Measurements from ENCODE around the gene AFDN. TPM values are rescaled to one million over a fixed set of nuclear protein-coding genes. Genes with fewer than 3 reads are reported as not detected.

AFDN gene
- total RNA-seq, 1 donor from 2014 or later = 102 TPM

GRCh38 chr6:167917551-167918154 lies 90.9 kb downstream of the AFDN start:
- Histone ChIP-seq H4K20me1 (ENCODE audit: insufficient read depth, low read length) (no peaks in the 10 kb centered on the region), H2AFZ (ENCODE audit: low read depth, low read length) (no peak overlapping the region), H3K4me2 (ENCODE audit: low read length) (no peak overlapping the region), H3K79me2 (ENCODE audit: insufficient read depth, low read length) (no peaks in the 10 kb centered on the region), H3K27ac (ENCODE audit: low read depth, low read length) (no peak overlapping the region), H3K9me3 (ENCODE audit: insufficient read depth, low read depth, low read length) (no peaks in the 10 kb centered on the region), H3K9ac (ENCODE audit: low read length) (no peak overlapping the region), H3K27me3 (ENCODE audit: insufficient read depth, low read length) (no peaks in the 10 kb centered on the region), H3K4me1 (ENCODE audit: insufficient read depth, low read length) (no peaks in the 10 kb centered on the region), H3K36me3 (ENCODE audit: insufficient read depth, low read length) (peaks cover 24% of the 10 kb centered on the region), H3K4me3 (ENCODE audit: insufficient read depth, low read depth, low read length) (no peak overlapping the region)
- H3K4me3 Mint-ChIP-seq (ENCODE audit: unreplicated experiment) = no peak overlapping the region
- H3K27me3 Mint-ChIP-seq (ENCODE audit: low read depth, unreplicated experiment) = no peaks in the 10 kb centered on the region
- FAIRE-seq (no peak), DNase-seq (ENCODE audit: low read depth) (no peak)
- H3K4me1 Mint-ChIP-seq (ENCODE audit: low read depth, unreplicated experiment) = no peaks in the 10 kb centered on the region
- peaks cover 7% of the 10 kb centered on the region for H3K36me3 Mint-ChIP-seq (ENCODE audit: low read depth, unreplicated experiment)
- no peak overlapping the region for H3K27ac Mint-ChIP-seq (ENCODE audit: unreplicated experiment)
- no peaks in the 10 kb centered on the region for H3K9me3 Mint-ChIP-seq (ENCODE audit: unreplicated experiment)
- TF ChIP-seq, protein P1, sequence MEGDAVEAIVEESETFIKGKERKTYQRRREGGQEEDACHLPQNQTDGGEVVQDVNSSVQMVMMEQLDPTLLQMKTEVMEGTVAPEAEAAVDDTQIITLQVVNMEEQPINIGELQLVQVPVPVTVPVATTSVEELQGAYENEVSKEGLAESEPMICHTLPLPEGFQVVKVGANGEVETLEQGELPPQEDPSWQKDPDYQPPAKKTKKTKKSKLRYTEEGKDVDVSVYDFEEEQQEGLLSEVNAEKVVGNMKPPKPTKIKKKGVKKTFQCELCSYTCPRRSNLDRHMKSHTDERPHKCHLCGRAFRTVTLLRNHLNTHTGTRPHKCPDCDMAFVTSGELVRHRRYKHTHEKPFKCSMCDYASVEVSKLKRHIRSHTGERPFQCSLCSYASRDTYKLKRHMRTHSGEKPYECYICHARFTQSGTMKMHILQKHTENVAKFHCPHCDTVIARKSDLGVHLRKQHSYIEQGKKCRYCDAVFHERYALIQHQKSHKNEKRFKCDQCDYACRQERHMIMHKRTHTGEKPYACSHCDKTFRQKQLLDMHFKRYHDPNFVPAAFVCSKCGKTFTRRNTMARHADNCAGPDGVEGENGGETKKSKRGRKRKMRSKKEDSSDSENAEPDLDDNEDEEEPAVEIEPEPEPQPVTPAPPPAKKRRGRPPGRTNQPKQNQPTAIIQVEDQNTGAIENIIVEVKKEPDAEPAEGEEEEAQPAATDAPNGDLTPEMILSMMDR (IDR thresholded peaks at IDR 0.05; ENCODE audit: insufficient read depth, low read depth, low read length) = no peak
- no peak for TF ChIP-seq EZH2 (IDR thresholded peaks at IDR 0.05; ENCODE audit: insufficient read depth, low read length)

DNA sequence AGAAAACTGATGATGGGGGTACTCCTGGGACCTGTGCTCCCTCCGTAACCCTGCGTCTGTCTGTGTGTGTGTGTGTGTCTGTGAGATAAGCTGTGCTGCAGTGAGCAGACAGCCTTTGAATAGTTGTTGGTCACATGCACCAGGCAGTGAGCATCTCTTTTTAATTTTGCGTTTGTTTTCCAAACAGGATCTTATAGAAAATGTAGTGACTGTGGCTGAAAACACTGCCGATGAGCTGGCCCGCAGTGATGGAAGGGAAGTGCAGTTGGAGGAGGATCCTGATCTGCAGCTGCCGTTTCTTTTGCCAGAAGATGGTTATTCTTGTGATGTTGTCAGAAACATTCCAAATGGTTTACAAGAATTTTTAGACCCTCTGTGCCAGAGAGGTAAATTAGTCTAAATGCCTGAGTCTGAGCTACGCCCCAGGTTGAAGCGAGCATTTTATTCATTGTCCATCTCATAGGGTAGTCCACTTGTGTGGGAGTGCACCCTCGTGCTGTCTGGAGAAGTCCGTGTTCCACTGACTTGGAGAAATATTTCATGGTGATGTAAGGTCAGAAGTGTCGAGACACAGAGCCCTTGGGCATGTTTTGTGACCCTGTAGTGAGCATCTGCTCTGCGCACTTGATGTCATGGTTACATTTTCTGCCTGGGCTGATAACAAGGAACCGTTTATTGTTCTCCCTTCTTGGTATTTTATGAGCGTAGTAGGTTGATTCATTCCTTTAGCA lies 92.0 kb downstream of the AFDN start:
- H3K9me3 Mint-ChIP-seq (ENCODE audit: unreplicated experiment) = no peaks in the 10 kb centered on the region
- H3K4me1 Mint-ChIP-seq (ENCODE audit: low read depth, unreplicated experiment) = no peaks in the 10 kb centered on the region
- no peaks in the 10 kb centered on the region for H3K9me3 ChIP-seq (ENCODE audit: insufficient read depth, low read depth, low read length)
- no peak overlapping the region for H3K27ac Mint-ChIP-seq (ENCODE audit: unreplicated experiment)
- peaks cover 24% of the 10 kb centered on the region for H3K36me3 ChIP-seq (ENCODE audit: insufficient read depth, low read length)
- no peaks in the 10 kb centered on the region for H3K4me1 ChIP-seq (ENCODE audit: insufficient read depth, low read length)
- no peaks in the 10 kb centered on the region for H3K27me3 ChIP-seq (ENCODE audit: insufficient read depth, low read length)
- H3K27me3 Mint-ChIP-seq (ENCODE audit: low read depth, unreplicated experiment) = no peaks in the 10 kb centered on the region
- no peak overlapping the region for H3K27ac ChIP-seq (ENCODE audit: low read depth, low read length)
- H3K9ac ChIP-seq (ENCODE audit: low read length) = no peak overlapping the region
- no peak overlapping the region for H2AFZ ChIP-seq (ENCODE audit: low read depth, low read length)
- H4K20me1 ChIP-seq (ENCODE audit: insufficient read depth, low read length) = no peaks in the 10 kb centered on the region
- no peak overlapping the region for H3K4me3 ChIP-seq (ENCODE audit: insufficient read depth, low read depth, low read length)
- no peak for DNase-seq (ENCODE audit: low read depth)
- H3K79me2 ChIP-seq (ENCODE audit: insufficient read depth, low read length) = no peaks in the 10 kb centered on the region
- TF ChIP-seq, protein P1 (IDR thresholded peaks at IDR 0.05; ENCODE audit: insufficient read depth, low read depth, low read length) = no peak
- TF ChIP-seq EZH2 (IDR thresholded peaks at IDR 0.05; ENCODE audit: insufficient read depth, low read length) = no peak
- H3K4me2 ChIP-seq (ENCODE audit: low read length) = no peak overlapping the region
- H3K4me3 Mint-ChIP-seq (ENCODE audit: unreplicated experiment) = no peak overlapping the region
- no peak for FAIRE-seq
- H3K36me3 Mint-ChIP-seq (ENCODE audit: low read depth, unreplicated experiment) = peaks cover 7% of the 10 kb centered on the region

DNA sequence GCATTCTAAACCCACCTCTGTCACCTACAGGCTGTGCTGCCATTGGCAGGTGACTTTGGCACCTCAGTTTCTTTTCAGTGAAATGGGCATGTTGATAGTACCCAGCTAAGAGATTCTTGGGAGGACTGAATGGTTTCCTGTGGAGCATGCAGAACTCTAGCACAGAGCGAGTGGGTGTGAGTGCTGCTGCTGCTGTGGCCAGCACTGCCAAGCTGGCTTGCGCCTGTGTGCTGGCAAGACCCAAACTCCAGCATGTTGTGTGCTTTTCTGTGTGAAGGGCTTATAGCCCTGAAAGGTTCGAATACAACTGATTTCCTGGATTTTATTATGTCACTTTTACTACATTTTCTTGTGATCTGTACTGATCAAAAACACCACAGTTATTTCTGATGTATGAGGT lies 92.6 kb downstream of the AFDN start:
- no peak overlapping the region for H2AFZ ChIP-seq (ENCODE audit: low read depth, low read length)
- H3K36me3 ChIP-seq (ENCODE audit: insufficient read depth, low read length) = peaks cover 23% of the 10 kb centered on the region
- no peaks in the 10 kb centered on the region for H3K4me1 ChIP-seq (ENCODE audit: insufficient read depth, low read length)
- no peak overlapping the region for H3K4me2 ChIP-seq (ENCODE audit: low read length)
- H4K20me1 ChIP-seq (ENCODE audit: insufficient read depth, low read length) = no peaks in the 10 kb centered on the region
- DNase-seq (ENCODE audit: low read depth) (no peak), FAIRE-seq (no peak)
- TF ChIP-seq, protein P1 (IDR thresholded peaks at IDR 0.05; ENCODE audit: insufficient read depth, low read depth, low read length) = no peak
- TF ChIP-seq EZH2 (IDR thresholded peaks at IDR 0.05; ENCODE audit: insufficient read depth, low read length) = no peak
- H3K36me3 Mint-ChIP-seq (ENCODE audit: low read depth, unreplicated experiment) = peaks cover 7% of the 10 kb centered on the region
- no peaks in the 10 kb centered on the region for H3K79me2 ChIP-seq (ENCODE audit: insufficient read depth, low read length)
- no peaks in the 10 kb centered on the region for H3K9me3 Mint-ChIP-seq (ENCODE audit: unreplicated experiment)
- H3K9ac ChIP-seq (ENCODE audit: low read length) = no peak overlapping the region
- H3K9me3 ChIP-seq (ENCODE audit: insufficient read depth, low read depth, low read length) = no peaks in the 10 kb centered on the region
- no peaks in the 10 kb centered on the region for H3K27me3 ChIP-seq (ENCODE audit: insufficient read depth, low read length)
- H3K27ac Mint-ChIP-seq (ENCODE audit: unreplicated experiment) = no peak overlapping the region
- H3K4me1 Mint-ChIP-seq (ENCODE audit: low read depth, unreplicated experiment) = no peaks in the 10 kb centered on the region
- no peak overlapping the region for H3K4me3 ChIP-seq (ENCODE audit: insufficient read depth, low read depth, low read length)
- H3K27me3 Mint-ChIP-seq (ENCODE audit: low read depth, unreplicated experiment) = no peaks in the 10 kb centered on the region
- H3K4me3 Mint-ChIP-seq (ENCODE audit: unreplicated experiment) = no peak overlapping the region
- H3K27ac ChIP-seq (ENCODE audit: low read depth, low read length) = no peak overlapping the region

Measured in astrocyte (in vitro differentiated cells and primary cell).